G401 (cell line): ENCODE results near the gene NME4. TPM values are rescaled to one million over a fixed set of nuclear protein-coding genes. Genes with fewer than 3 reads are reported as not detected.
A peak's percentile ranks its signal among the peaks of the same experiment; 100 is the strongest.
"Not testable (repeated sequence)": the region's sequence is repeated elsewhere in the genome, so short reads cannot be mapped to it uniquely, and the experiment has no call there.

Experiments
- DNase-seq: peaks from one replicate; pipeline ENCODE4 v3.0.0-alpha.2; 2015; ENCODE audit warnings: low spot score
- in situ Hi-C: cut with HindIII; loops from 2 replicates; pipeline ENCODE4 v1.10.0; 2016; ENCODE audit warnings: low sequenced_read_pairs, mixed read lengths
- total RNA-seq: library from RNA; depleted of rRNA; stranded (reverse); fragments of >200 nt; shearing (Covaris generic); gene quantifications from 2 replicates; pipeline ENCODE4 v1.2.3, GENCODE V29; 2014

Gene NME4
- total RNA-seq, 1 experiment from 2014 or later: 312 TPM

DNA sequence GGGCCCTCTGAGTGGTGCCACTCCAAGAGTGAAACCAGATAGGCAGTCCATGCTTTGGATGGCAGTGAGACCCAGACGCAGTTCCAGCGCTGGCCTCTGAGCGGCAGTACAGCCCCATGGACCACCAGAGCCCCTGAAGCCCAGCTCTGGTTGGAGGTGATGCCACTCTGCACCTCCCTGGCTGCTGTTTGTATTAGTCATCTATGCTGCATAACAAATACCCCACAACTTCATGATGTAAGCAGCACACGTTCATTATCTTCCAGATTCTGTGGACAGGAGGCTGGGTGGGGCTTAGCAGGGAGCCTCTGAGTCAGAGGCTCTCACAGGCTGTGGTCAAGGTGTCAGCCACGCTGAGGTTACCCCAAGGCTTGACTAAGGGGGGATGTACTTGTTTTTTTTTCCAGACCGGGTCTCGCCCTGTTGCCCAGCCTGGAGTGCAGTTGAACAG is 5.1 kb upstream of the NME4 start:
- in situ Hi-C loops: no loop called here
- peak; percentile 49 for DNase-seq

DNA sequence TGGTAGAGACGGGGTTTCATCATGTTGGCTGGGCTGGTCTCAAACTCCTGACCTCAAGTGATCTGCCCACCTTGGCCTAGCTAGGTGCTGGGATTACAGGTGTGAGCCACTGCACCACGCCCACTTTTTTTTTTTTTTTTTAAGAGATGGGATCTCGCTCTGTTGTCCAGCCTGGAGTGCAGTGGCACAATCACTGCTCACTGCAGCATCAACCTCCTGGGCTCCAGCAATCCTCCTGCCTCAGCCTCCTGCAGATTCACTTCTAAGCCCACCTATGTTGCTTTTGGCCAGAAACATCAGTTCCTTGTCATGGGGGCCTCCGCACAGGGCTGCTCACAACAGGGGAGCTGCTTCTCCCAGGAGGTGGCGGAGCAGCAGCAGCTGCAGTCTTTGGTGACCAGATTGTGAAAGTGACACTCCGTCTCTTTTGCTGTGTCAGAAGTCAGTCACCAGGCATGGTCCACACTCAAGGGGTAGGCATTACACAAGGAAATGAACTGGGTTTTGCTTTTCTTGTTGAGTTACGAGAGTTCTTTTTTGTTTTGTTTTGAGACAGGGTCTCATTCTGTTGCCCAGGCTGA is 4.5 kb upstream of the NME4 start:
- in situ Hi-C loops: no loop called here

DNA sequence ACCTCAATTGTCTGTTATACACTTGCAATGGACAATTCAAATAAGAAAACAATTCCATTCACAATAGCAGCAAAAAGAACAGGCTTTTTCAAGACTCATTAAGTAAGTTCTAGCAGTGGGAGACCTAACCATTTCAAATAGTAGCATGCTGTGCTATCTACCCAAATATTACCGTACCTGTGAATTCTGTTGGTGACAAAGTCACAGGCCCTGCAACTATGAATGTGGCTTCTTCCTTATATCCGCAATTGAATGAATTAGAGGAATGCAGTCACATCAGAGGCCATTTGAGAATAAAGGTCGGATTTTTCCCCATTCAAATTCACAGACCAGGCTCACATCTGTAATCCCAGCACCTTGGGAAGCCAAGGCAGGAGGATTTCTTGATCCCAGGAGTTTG is 800 bp upstream of the NME4 start:
- in situ Hi-C loops: no loop called here
- DNase-seq: no peak

More for the DNA sequence above, 4.5 kb upstream of the NME4 start:
- DNase-seq: no peak

DNA sequence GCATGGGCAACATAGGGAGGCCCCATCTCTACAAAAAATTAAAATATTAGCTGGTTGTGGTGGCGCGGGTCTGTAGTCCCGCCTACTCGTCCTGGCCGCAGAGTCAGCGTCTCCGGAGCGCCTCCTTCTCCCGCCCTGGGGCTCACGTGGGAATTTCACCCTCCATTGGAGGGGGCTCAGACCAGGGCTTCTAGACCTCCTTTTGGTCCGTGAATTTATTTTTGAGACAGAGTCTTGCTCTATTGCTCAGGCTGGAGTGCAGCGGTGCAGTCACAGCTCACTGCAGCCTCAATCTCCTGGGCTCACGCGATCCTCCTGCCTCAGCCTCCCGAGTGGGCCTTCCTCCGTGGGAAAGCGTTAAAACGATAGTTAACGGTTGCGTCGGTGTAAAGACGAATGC is 394 bp upstream of the NME4 start:
- in situ Hi-C loops: no loop called here
- peak; percentile 71 for DNase-seq

DNA sequence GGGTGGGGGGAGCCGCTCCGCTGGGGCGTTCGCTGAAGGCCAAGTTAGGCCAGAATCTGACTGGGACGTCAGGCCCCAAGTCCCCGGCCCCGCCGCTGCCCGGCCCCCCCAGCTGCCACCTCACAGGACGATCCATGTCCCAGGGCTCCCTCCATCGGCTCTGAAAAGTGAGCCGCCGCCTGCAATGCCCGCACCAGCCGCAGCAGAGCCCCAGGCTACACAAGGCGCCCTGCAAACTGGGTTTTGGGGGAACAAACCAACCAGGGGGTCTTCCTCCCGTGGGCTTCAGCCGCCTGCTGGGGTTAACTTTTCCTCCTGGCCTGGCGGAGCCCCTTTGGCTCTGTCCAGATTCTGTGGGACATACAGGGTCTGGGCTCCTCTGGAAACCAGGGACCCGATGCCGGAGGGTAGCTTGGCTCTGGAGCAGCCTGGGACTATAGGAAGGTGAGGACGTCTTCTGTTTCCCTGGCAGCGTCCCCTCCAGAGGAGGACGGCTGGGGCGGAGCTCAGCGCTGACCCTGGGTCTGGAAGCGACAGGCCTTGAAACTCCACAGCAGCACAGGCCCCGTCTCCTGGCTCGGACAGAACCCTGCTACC is 835 bp downstream of the NME4 start:
- in situ Hi-C loops: no loop called here
- DNase-seq: peak; percentile 67

DNA sequence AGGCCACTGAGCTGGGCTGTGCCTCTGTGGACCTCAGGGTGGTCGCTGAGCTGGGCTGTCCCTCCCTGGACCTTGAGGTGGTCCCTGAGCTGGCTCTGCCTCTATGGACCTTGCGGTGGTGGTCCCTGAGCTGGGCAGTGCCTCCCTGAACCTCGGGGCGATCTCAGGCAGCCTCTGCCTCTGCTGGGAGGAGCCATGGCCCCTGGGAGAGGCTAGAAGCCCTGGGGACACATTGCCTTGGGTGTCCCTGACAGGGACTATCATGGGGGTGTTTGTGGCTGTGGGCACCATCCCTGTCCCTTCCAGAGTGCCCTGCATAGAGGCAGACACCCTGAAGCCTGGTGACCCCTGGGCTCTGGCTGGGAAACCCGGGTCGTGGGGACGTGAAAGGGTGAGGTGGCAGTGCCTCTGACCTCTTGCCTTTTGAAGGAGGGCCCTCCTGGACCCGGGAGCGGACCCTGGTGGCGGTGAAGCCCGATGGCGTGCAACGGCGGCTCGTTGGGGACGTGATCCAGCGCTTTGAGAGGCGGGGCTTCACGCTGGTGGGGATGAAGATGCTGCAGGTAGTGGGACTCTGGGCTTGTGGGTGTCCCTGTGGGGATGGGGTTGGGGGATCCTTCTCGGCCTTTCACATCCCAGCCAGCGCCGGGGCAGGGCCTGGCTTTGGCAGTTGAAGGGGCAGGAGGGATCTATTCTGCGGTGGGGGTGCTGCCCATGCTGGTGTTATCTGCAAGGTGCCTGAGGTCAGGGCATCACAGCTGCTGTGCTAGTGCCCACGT is 1.8 kb downstream of the NME4 start:
- in situ Hi-C loops: no loop called here

GRCh38 chr16:399340-400019 is 2.5 kb downstream of the NME4 start:
- in situ Hi-C loops: no loop called here
- DNase-seq: no peak

More for the DNA sequence above, 1.8 kb downstream of the NME4 start:
- DNase-seq: no peak

GRCh38 chr16:400061-400591 is 3.1 kb downstream of the NME4 start:
- no peak for DNase-seq
- in situ Hi-C loops: no loop called here

GRCh38 chr16:401468-402348 is 4.7 kb downstream of the NME4 start, which contains the start of gene DECR2:
Gene DECR2 (plus strand): TSS chr16:401885. CDS start chr16:401964, 79 bp downstream.
- in situ Hi-C loops: no loop called here
- peak; percentile 93 for DNase-seq

GRCh38 chr16:404971-405486 is 8.0 kb downstream of the NME4 start:
- no peak for DNase-seq
- in situ Hi-C loops: no loop called here

- no peak for DNase-seq
Measured at GRCh38 chr16:405548-406506, 8.8 kb downstream of the NME4 start.

DNA sequence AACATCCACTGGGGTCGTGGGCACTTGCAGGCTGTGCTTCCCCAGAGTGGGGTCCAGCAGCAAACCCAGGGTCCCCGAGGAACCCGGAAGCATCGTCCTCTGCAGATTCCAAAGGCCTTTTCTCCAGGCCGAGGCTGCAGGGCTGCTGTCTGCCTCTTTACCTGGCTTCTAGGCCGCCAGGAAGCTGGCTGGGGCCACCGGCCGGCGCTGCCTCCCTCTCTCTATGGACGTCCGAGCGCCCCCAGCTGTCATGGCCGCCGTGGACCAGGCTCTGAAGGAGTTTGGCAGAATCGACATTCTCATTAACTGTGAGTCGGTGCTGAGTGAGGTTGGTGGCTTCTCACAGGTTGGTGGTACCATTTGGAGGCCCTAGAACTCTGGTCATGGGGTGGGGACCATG is 10.3 kb downstream of the NME4 start:
- no peak for DNase-seq
- in situ Hi-C loops: no loop called here

More at GRCh38 chr16:405548-406506, 8.8 kb downstream of the NME4 start:
- in situ Hi-C loops: no loop called here

GRCh38 chr16:410516-411178 is 13.6 kb downstream of the NME4 start:
- no peak for DNase-seq
- in situ Hi-C loops: no loop called here

GRCh38 chr16:411576-412265 is 14.7 kb downstream of the NME4 start:
- no peak for DNase-seq
- in situ Hi-C loops: no loop called here

DNA sequence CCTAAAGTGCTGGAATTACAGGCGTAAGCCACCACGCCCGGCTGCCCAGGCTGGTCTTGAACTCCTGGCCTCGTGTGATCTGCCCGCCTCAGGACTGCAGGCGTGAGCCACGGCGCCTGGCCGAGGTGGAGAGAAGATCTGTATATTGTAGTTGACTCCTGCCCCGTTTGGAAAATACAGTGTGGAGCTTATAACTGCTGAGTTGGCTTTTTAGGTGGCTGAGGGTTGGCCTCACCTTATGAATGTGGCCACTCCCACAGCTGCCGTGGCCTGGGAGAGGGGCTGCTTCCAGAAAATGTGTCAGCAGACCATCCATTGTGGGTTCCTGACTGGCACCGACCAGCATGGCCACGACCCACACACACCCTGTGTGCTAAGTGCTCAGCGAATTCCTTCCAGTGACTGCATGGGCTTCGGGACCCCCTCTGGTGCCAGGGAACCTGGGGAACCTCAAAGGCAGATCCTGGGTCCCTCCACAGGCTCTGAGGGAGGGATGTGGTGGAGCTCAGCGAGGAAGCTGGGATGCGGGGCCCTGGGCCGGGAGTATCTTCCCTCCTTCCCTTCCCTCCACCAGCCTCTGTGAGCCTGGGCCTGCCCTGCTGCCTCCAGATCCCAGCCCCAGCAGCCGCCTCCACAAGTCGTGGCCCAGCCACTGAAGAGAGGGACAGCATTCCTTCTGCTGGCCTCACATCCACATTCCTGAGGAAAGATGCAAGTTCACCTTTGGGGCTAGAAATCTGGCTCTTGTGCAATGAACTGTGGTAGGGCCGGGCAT is 17.6 kb downstream of the NME4 start:
- in situ Hi-C loops: no loop called here
- no peak for DNase-seq

- in situ Hi-C loops: not testable (repeated sequence)
Measured at GRCh38 chr16:415170-415498, 18.1 kb downstream of the NME4 start.

More at GRCh38 chr16:415170-415498, 18.1 kb downstream of the NME4 start:
- DNase-seq: not testable (repeated sequence)
